Activated T-cell treated with anti-CD3 and anti-CD28 coated beads for 48 hours (primary cell): ENCODE measurements around the gene MKRN2OS.
"Not testable (repeated sequence)": the region's sequence is repeated elsewhere in the genome, so short reads cannot be mapped to it uniquely, and the experiment has no call there.

ENCODE experiments used
- DNase-seq: peaks from one replicate; pipeline ENCODE4 v3.0.0-alpha.2; 2020; ENCODE audit warnings: low read depth

MKRN2OS gene

GRCh38 chr3:12561397-12561796 lies 16.1 kb upstream of the MKRN2OS start:
- DNase-seq, result no peak

- no peak for DNase-seq
Observed at GRCh38 chr3:12560505-12561190, 15.3 kb upstream of the MKRN2OS start.

GRCh38 chr3:12559520-12559919 lies 14.2 kb upstream of the MKRN2OS start:
- no peak for DNase-seq

GRCh38 chr3:12558706-12559105 lies 13.4 kb upstream of the MKRN2OS start:
- no peak for DNase-seq

GRCh38 chr3:12557473-12558100 lies 12.3 kb upstream of the MKRN2OS start:
- DNase-seq, result no peak

- peak; percentile 85 for DNase-seq
Observed at GRCh38 chr3:12556690-12557472, 11.6 kb upstream of the MKRN2OS start, which contains the start of gene MKRN2. MKRN2 (plus strand) TSS chr3:12557087; CDS start chr3:12557151, 64 bp downstream.

- no peak for DNase-seq
Observed at GRCh38 chr3:12556314-12556689, 11.0 kb upstream of the MKRN2OS start.

- peak; percentile 2 for DNase-seq
Observed at GRCh38 chr3:12553921-12554391, 8.7 kb upstream of the MKRN2OS start.

- DNase-seq, result no peak
Observed at GRCh38 chr3:12549971-12550760, 4.9 kb upstream of the MKRN2OS start.

GRCh38 chr3:12544652-12545472 lies 437 bp downstream of the MKRN2OS start:
- no peak for DNase-seq

GRCh38 chr3:12543497-12543896 lies 1.8 kb downstream of the MKRN2OS start:
- DNase-seq, result not testable (repeated sequence)

GRCh38 chr3:12541625-12542024 lies 3.7 kb downstream of the MKRN2OS start:
- DNase-seq, result no peak

GRCh38 chr3:12536423-12536822 lies 8.9 kb downstream of the MKRN2OS start:
- no peak for DNase-seq

GRCh38 chr3:12532182-12532581 lies 13.1 kb downstream of the MKRN2OS start:
- DNase-seq, result no peak

- no peak for DNase-seq
Observed at GRCh38 chr3:12527757-12528143, 17.5 kb downstream of the MKRN2OS start.

- DNase-seq, result no peak
Observed at GRCh38 chr3:12522721-12523120, 22.6 kb downstream of the MKRN2OS start.

- DNase-seq, result no peak
Observed at GRCh38 chr3:12521010-12521409, 24.3 kb downstream of the MKRN2OS start.

- DNase-seq, result no peak
Observed at GRCh38 chr3:12518261-12519028, 26.9 kb downstream of the MKRN2OS start.

- DNase-seq, result no peak
Observed at GRCh38 chr3:12516873-12517272, 28.4 kb downstream of the MKRN2OS start.

GRCh38 chr3:12515631-12516030 lies 29.7 kb downstream of the MKRN2OS start:
- DNase-seq, result no peak
